ENCODE results near the gene UNC50. TPM values are rescaled to one million over a fixed set of nuclear protein-coding genes. Genes with fewer than 3 reads are reported as not detected.

The UNC50 gene
- total RNA-seq, 4 donors from 2014 or later: 23.9 to 46.8 (median 36.3) TPM

DNA sequence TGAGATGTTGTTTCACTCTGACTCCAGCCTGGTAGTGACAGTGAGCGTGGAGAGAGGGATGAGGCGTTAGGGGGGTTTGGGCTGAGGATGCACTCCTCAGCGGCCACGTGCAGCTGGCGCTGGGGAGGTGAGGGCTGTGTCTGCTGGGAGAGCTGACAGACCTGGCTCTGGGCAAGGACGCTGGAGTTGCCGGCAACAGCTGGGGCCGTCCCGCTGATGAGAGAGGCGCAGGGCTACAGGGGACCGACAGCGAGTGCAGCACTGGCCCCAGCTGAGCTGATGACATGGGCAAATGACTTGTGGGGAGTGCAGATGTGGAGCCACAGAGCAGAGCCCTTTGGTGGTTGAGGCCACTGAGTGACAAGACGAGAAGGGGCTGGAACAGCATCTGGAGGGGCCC, 38.5 kb upstream of the UNC50 start:
- no peak for DNase-seq
- in situ Hi-C loops (cut with MboI; ENCODE audit: low pct_ligation_motif_present in 1 of 4, low pct_unique_long_range_greater_than_20kb in 1 of 4, low sequenced_read_pairs in 3 of 4): loop anchor here in 1 of 4 donors (25.0 kb wide), 1 partner anchor 158 kb away; no protein-coding TSS in a partner anchor
- intact Hi-C loops (cut with DNase I; ENCODE audit: low total_unique reads): no loop called here
- no peaks in the 10 kb centered on the region for H3K27me3 ChIP-seq
- TF ChIP-seq EP300 (IDR thresholded peaks at IDR 0.05; ENCODE audit: low read depth): no peak
- no peak for TF ChIP-seq POLR2AphosphoS5 (IDR thresholded peaks at IDR 0.05)
- TF ChIP-seq, protein P1, sequence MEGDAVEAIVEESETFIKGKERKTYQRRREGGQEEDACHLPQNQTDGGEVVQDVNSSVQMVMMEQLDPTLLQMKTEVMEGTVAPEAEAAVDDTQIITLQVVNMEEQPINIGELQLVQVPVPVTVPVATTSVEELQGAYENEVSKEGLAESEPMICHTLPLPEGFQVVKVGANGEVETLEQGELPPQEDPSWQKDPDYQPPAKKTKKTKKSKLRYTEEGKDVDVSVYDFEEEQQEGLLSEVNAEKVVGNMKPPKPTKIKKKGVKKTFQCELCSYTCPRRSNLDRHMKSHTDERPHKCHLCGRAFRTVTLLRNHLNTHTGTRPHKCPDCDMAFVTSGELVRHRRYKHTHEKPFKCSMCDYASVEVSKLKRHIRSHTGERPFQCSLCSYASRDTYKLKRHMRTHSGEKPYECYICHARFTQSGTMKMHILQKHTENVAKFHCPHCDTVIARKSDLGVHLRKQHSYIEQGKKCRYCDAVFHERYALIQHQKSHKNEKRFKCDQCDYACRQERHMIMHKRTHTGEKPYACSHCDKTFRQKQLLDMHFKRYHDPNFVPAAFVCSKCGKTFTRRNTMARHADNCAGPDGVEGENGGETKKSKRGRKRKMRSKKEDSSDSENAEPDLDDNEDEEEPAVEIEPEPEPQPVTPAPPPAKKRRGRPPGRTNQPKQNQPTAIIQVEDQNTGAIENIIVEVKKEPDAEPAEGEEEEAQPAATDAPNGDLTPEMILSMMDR (IDR thresholded peaks at IDR 0.05): no peak
- TF ChIP-seq POLR2A (IDR thresholded peaks at IDR 0.05): no peak
- H3K4me3 ChIP-seq: no peak overlapping the region
- no peaks in the 10 kb centered on the region for H3K9me3 ChIP-seq
- no peak overlapping the region for H3K27ac ChIP-seq
- H3K4me1 ChIP-seq: peaks cover 0 to 2% (median 0%) of the 10 kb centered on the region in 4 donors
- WGBS, 2 donors (ENCODE audit: low coverage in 1 of 2): 86 to 98% methylated on average over 1 to 13 of the region's 13 CpGs
- H3K36me3 ChIP-seq: peaks cover 0 to 4% (median 0%) of the 10 kb centered on the region in 4 donors

DNA sequence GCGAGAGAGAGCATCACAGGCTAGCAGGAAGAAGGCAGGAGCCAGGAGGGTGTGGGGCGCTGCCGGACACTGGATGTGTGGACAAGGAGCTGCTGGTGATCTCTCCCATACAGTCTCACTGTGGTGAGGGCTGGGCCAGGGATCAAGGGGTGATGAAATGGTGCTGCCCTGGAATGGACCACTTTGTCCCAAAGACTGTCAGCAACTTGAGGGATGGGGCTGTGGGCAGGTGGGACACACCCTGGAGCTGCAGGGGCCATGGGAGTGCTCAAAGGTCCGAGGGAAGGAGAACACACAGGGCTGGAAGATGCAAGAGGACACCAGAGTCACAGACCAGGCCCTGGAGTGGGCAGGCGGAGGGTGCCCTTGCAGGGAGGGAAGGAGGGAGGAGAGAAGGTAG, 38.0 kb upstream of the UNC50 start:
- 93 to 94% methylated on average over 4 to 5 of the region's 5 CpGs for WGBS, 2 donors (ENCODE audit: low coverage in 1 of 2)
- intact Hi-C loops (cut with DNase I; ENCODE audit: low total_unique reads) (no loop called here), in situ Hi-C loops (cut with MboI; ENCODE audit: low pct_ligation_motif_present in 1 of 4, low pct_unique_long_range_greater_than_20kb in 1 of 4, low sequenced_read_pairs in 3 of 4) (loop anchor here in 1 of 4 donors (25.0 kb wide), 1 partner anchor 158 kb away; no protein-coding TSS in a partner anchor)
- TF ChIP-seq POLR2A (IDR thresholded peaks at IDR 0.05) (no peak), EP300 (IDR thresholded peaks at IDR 0.05; ENCODE audit: low read depth) (no peak), POLR2AphosphoS5 (IDR thresholded peaks at IDR 0.05) (no peak)
- TF ChIP-seq, protein P1 (IDR thresholded peaks at IDR 0.05): no peak
- peaks cover 0 to 4% (median 0%) of the 10 kb centered on the region in 4 donors for H3K36me3 ChIP-seq
- no peaks in the 10 kb centered on the region for H3K4me1 ChIP-seq
- no peak for DNase-seq
- no peaks in the 10 kb centered on the region for H3K9me3 ChIP-seq
- no peak overlapping the region for H3K27ac ChIP-seq
- no peaks in the 10 kb centered on the region for H3K27me3 ChIP-seq
- no peak overlapping the region for H3K4me3 ChIP-seq

DNA sequence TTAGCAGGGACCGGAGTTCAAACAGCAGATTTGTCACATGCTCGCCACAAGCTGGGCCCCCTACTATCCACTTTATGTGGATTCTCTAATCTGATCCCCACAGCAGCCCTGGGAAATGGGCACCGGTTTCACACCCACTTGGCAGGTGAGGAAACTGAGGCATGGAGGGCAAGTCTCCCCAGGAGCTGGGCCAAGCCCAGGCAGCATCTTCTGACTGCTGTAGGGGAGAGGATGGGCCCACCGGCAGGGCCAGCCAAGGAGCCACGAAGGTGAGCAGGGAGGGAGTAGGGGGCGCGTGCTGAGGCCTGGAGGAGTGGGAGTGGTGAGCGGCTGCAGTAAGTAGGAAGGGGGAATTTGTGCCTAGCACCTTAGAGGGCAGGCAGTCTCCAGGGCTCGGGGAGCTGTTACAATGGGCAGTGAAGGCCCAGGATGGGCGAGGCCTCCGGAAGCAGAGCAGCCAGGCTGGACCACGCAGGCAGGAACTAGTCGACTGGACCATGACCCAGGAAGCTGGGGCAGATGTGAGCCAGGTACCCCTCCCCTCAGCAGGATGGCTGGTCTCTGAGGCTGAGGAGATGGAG, 37.2 kb upstream of the UNC50 start:
- no peak for DNase-seq
- no peak for TF ChIP-seq POLR2AphosphoS5 (IDR thresholded peaks at IDR 0.05)
- TF ChIP-seq, protein P1 (IDR thresholded peaks at IDR 0.05): no peak
- TF ChIP-seq POLR2A (IDR thresholded peaks at IDR 0.05): no peak
- TF ChIP-seq EP300 (IDR thresholded peaks at IDR 0.05; ENCODE audit: low read depth): no peak
- H3K27me3 ChIP-seq: no peaks in the 10 kb centered on the region
- H3K36me3 ChIP-seq: peaks cover 0 to 4% (median 0%) of the 10 kb centered on the region in 4 donors
- intact Hi-C loops (cut with DNase I; ENCODE audit: low total_unique reads) (no loop called here), in situ Hi-C loops (cut with MboI; ENCODE audit: low pct_ligation_motif_present in 1 of 4, low pct_unique_long_range_greater_than_20kb in 1 of 4, low sequenced_read_pairs in 3 of 4) (loop anchor here in 1 of 4 donors (25.0 kb wide), 1 partner anchor 159 kb away; no protein-coding TSS in a partner anchor)
- no peaks in the 10 kb centered on the region for H3K9me3 ChIP-seq
- no peaks in the 10 kb centered on the region for H3K4me1 ChIP-seq
- WGBS, 2 donors (ENCODE audit: low coverage in 1 of 2): 91 to 93% methylated on average over 5 to 13 of the region's 13 CpGs
- H3K27ac ChIP-seq: no peak overlapping the region
- H3K4me3 ChIP-seq: no peak overlapping the region

DNA sequence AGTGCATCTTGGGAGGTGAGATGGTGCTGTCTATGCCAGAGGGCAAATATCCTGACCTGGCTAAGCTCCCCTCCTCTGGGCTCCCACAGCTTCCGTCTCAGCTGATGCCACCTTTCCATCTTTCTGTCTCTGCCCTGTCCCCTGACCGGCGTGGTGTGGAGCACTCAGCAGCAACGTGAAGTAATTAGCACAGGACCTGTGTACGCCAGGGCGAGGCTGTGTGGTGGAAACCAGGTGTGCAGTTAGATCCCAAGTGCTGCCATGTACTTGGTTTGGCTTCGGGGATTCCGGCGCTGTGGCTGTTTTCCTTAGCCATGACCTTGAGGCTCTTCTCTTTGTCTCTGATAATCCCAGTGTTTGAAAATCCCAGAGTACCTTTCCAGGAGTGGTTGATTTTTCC, 36.6 kb upstream of the UNC50 start:
- H3K9me3 ChIP-seq: no peaks in the 10 kb centered on the region
- in situ Hi-C loops (cut with MboI; ENCODE audit: low pct_ligation_motif_present in 1 of 4, low pct_unique_long_range_greater_than_20kb in 1 of 4, low sequenced_read_pairs in 3 of 4) (loop anchor here in 1 of 4 donors (25.0 kb wide), 1 partner anchor 159 kb away; no protein-coding TSS in a partner anchor), intact Hi-C loops (cut with DNase I; ENCODE audit: low total_unique reads) (no loop called here)
- H3K4me1 ChIP-seq: no peaks in the 10 kb centered on the region
- peaks cover 0 to 4% (median 0%) of the 10 kb centered on the region in 4 donors for H3K36me3 ChIP-seq
- 94% methylated on average over 9 of the region's 9 CpGs; no CpG with 5 or more reads in 1 of the 2 donors for WGBS, 2 donors (ENCODE audit: low coverage in 1 of 2)
- TF ChIP-seq POLR2AphosphoS5 (IDR thresholded peaks at IDR 0.05) (no peak), EP300 (IDR thresholded peaks at IDR 0.05; ENCODE audit: low read depth) (no peak), POLR2A (IDR thresholded peaks at IDR 0.05) (no peak)
- TF ChIP-seq, protein P1 (IDR thresholded peaks at IDR 0.05): no peak
- DNase-seq: no peak
- no peak overlapping the region for H3K27ac ChIP-seq
- H3K27me3 ChIP-seq: no peaks in the 10 kb centered on the region
- H3K4me3 ChIP-seq: no peak overlapping the region

Data from transverse colon (tissue), 4 donors.